ENCODE measurements around the gene RPS2.
"Not testable (repeated sequence)": the region's sequence is repeated elsewhere in the genome, so short reads cannot be mapped to it uniquely, and the experiment has no call there.

RPS2 gene

DNA sequence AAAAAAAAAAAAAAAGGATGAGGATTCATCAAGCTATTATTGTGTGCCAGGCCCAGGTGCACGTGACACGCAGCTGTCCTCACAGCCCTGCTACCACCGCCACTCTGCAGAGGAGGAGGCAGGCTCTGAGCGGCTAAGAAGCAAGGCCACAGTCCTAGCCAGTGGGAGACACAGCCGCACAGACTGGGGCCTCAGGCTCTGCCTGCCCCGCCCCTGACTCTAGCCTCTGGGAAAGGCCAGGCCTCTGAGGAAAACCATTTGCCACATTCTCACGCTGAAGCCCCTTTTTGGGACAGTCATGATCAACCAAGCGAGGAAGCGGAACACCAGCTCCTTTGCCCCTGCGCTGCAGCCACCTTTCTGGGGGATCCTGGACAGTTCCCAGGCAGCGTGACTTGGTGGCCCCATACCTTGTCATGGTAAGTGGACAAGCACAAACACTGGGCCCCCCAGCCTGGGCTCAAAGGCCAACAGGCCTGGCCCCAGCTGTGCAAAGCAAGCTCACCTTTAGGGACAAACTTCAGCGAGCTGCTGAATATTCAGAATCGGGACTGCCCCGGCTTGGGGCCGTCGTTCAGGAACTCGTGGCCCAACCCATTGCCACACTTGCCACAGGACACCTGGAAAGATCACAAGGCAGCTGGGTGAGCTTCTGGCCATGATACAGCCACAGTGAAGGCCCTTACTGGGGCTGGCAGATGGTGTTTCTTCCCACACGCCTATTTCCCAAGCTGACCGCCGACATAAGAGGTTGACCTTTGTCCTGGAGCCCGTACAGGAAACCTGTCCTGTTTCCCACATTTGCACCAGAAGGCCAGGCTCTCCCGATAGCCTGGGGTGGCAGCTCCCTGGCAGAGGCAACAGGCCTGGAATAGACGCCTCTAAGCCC is 24.1 kb downstream of the RPS2 start:
- TF ChIP-seq, protein P1, sequence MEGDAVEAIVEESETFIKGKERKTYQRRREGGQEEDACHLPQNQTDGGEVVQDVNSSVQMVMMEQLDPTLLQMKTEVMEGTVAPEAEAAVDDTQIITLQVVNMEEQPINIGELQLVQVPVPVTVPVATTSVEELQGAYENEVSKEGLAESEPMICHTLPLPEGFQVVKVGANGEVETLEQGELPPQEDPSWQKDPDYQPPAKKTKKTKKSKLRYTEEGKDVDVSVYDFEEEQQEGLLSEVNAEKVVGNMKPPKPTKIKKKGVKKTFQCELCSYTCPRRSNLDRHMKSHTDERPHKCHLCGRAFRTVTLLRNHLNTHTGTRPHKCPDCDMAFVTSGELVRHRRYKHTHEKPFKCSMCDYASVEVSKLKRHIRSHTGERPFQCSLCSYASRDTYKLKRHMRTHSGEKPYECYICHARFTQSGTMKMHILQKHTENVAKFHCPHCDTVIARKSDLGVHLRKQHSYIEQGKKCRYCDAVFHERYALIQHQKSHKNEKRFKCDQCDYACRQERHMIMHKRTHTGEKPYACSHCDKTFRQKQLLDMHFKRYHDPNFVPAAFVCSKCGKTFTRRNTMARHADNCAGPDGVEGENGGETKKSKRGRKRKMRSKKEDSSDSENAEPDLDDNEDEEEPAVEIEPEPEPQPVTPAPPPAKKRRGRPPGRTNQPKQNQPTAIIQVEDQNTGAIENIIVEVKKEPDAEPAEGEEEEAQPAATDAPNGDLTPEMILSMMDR (IDR thresholded peaks at IDR 0.05; ENCODE audit: insufficient read depth, low read length, poor library complexity, severe bottlenecking): no peak
- no peak overlapping the region for H3K4me3 ChIP-seq (replicated peaks; ENCODE audit: low read depth, low read length)

GRCh38 chr16:1939833-1940232 is 24.8 kb downstream of the RPS2 start:
- DNase-seq (ENCODE audit: extremely low read depth, insufficient read length); H3K4me3 ChIP-seq (replicated peaks; ENCODE audit: low read depth, low read length); H3K27me3 ChIP-seq (replicated peaks; ENCODE audit: control insufficient read depth, insufficient read depth, low read length): not testable (repeated sequence)
- H3K36me3 ChIP-seq (ENCODE audit: control insufficient read depth, insufficient read depth, low read length): peaks cover 19% of the 10 kb centered on the region

More for the DNA sequence above, 24.1 kb downstream of the RPS2 start:
- DNase-seq (ENCODE audit: extremely low read depth, insufficient read length): no peak
- H3K36me3 ChIP-seq (ENCODE audit: control insufficient read depth, insufficient read depth, low read length): peaks cover 19% of the 10 kb centered on the region
- H3K27me3 ChIP-seq (replicated peaks; ENCODE audit: control insufficient read depth, insufficient read depth, low read length): no peaks in the 10 kb centered on the region

DNA sequence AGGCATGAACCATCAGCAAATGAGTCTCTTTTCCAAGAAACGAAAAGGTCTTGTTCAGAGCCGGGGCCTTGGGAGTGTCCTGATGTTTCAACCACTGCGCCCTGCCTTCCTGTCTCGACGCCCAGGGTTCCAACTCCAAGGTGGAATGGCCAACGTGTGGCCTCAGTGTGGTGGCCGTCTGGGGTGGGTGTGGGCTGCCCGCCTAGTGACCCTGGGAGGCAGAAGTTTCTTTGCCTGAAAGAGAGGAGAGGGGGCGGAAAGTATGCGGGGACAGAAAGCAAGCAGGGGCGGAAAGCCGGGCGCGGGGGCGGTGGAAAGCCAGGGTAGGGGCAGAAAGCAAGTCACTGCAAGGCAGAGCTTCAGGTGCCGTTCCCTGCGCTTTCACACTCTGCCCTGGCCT is 25.7 kb downstream of the RPS2 start:
- DNase-seq (ENCODE audit: extremely low read depth, insufficient read length): no peak
- Histone ChIP-seq H3K27me3 (replicated peaks; ENCODE audit: control insufficient read depth, insufficient read depth, low read length) (no peaks in the 10 kb centered on the region), H3K4me3 (replicated peaks; ENCODE audit: low read depth, low read length) (no peak overlapping the region), H3K36me3 (ENCODE audit: control insufficient read depth, insufficient read depth, low read length) (peaks cover 19% of the 10 kb centered on the region)
- TF ChIP-seq, protein P1 (IDR thresholded peaks at IDR 0.05; ENCODE audit: insufficient read depth, low read length, poor library complexity, severe bottlenecking): no peak

DNA sequence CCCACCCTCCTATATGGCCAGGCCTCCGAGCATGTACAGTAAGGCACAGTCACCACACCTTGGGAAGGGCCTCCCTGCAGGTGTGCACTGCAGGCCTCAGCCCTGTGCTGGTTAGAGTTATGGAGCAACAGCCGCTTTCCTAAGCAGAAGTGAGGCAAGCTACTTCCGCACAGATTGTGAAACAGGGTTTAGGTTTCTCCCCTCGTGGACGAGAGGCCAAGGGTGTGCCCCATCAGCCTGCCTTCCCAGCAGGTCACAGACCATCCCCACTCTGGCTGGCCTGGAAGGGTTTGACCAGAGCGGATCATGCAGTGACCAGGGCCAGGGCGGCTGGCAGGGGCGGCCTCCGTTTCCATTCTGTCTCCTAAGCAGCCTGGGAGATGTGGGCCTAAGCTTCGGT is 26.3 kb downstream of the RPS2 start:
- no peak for DNase-seq (ENCODE audit: extremely low read depth, insufficient read length)
- Histone ChIP-seq H3K27me3 (replicated peaks; ENCODE audit: control insufficient read depth, insufficient read depth, low read length) (no peaks in the 10 kb centered on the region), H3K36me3 (ENCODE audit: control insufficient read depth, insufficient read depth, low read length) (peaks cover 19% of the 10 kb centered on the region), H3K4me3 (replicated peaks; ENCODE audit: low read depth, low read length) (no peak overlapping the region)
- TF ChIP-seq, protein P1 (IDR thresholded peaks at IDR 0.05; ENCODE audit: insufficient read depth, low read length, poor library complexity, severe bottlenecking): no peak

GRCh38 chr16:1936945-1937479 is 27.6 kb downstream of the RPS2 start:
- Histone ChIP-seq H3K27me3 (replicated peaks; ENCODE audit: control insufficient read depth, insufficient read depth, low read length) (no peaks in the 10 kb centered on the region), H3K36me3 (ENCODE audit: control insufficient read depth, insufficient read depth, low read length) (peaks cover 19% of the 10 kb centered on the region), H3K4me3 (replicated peaks; ENCODE audit: low read depth, low read length) (no peak overlapping the region)
- no peak for DNase-seq (ENCODE audit: extremely low read depth, insufficient read length)
- TF ChIP-seq, protein P1 (IDR thresholded peaks at IDR 0.05; ENCODE audit: insufficient read depth, low read length, poor library complexity, severe bottlenecking): no peak

GRCh38 chr16:1933097-1933661 is 31.4 kb downstream of the RPS2 start:
- H3K27me3 ChIP-seq (replicated peaks; ENCODE audit: control insufficient read depth, insufficient read depth, low read length): no peaks in the 10 kb centered on the region
- DNase-seq (ENCODE audit: extremely low read depth, insufficient read length): no peak
- TF ChIP-seq, protein P1 (IDR thresholded peaks at IDR 0.05; ENCODE audit: insufficient read depth, low read length, poor library complexity, severe bottlenecking): no peak
- peaks cover under 1% of the 10 kb centered on the region for H3K36me3 ChIP-seq (ENCODE audit: control insufficient read depth, insufficient read depth, low read length)
- H3K4me3 ChIP-seq (replicated peaks; ENCODE audit: low read depth, low read length): no peak overlapping the region

All from GM06990 (cell line).